Left lung (tissue), 10 donors: Measurements from ENCODE around the gene NFIC. TPM values are rescaled to one million over a fixed set of nuclear protein-coding genes. Genes with fewer than 3 reads are reported as not detected.

Source experiments
- ATAC-seq: fragments of 200-7000 bp; cut with Tn5 transposase; one replicate; pipeline ENCODE4 v1.9.1; 2020; ENCODE audit warnings: moderate library complexity
- DNase-seq, 4 donors: peaks; one replicate each; pipeline ENCODE4 v3.0.0-alpha.2; 2013 to 2020
- H3K27ac ChIP-seq, 2 donors: fragments of 200-600 bp; sonication (generic) in 1 of 2; one replicate each; pipeline versions ENCODE4 v1.5.0 to v1.8.0; 2020 to 2021
- H3K27me3 ChIP-seq, 2 donors: fragments of 200-600 bp; sonication (generic) in 1 of 2; one replicate each; pipeline versions ENCODE4 v1.5.0 to v1.8.0; 2020 to 2021
- H3K36me3 ChIP-seq, 2 donors: fragments of 200-600 bp; sonication (generic) in 1 of 2; one replicate each; pipeline versions ENCODE4 v1.5.0 to v1.8.0; 2020 to 2021
- H3K4me1 ChIP-seq, 2 donors: fragments of 200-600 bp; one replicate each; pipeline ENCODE4 v1.8.0; 2021
- H3K4me3 ChIP-seq, 2 donors: fragments of 200-600 bp; sonication (generic) in 1 of 2; one replicate each; pipeline versions ENCODE4 v1.5.0 to v1.8.0; 2020 to 2021; ENCODE audit warnings: mild to moderate bottlenecking in 1 of 2
- H3K9me3 ChIP-seq, 2 donors: fragments of 200-600 bp; sonication (generic) in 1 of 2; one replicate each; pipeline versions ENCODE4 v1.5.0 to v1.8.0; 2020 to 2021
- CTCF ChIP-seq, 2 donors: fragments of 200-600 bp; sonication (generic) in 1 of 2; IDR thresholded peaks; one replicate each; pipeline versions ENCODE4 v1.5.0 to v1.8.0; 2021; ENCODE audit warnings: antibody characterized with exemption in 2 of 2
- intact Hi-C, 2 donors: fragments of 100-400 bp; cut with DNase I; formaldehyde crosslinking; loops; one replicate each; pipeline versions ENCODE4 v1.11.2 to v1.14.2; 2022
- polyA plus RNA-seq, 6 donors: library from polyadenylated mRNA; unstranded; fragments of 120-200 nt; gene quantifications; one replicate each; pipeline ENCODE4 v1.2.1, GENCODE V29; 2013; ENCODE audit not compliant: insufficient read length in 6 of 6
- total RNA-seq, 2 donors: library from RNA; stranded (reverse); fragmentation: NEBNext Ultra II Directional; extraction: Animal tissue kit (Norgen Biotek cat#: 25700); gene quantifications; one replicate each; pipeline ENCODE4 v1.2.1, GENCODE V29; 2021
- donor health status: DM: no; HTN: yes; CAD: no.
- donor health status: DM: no; HTN: no; CAD: no.

Gene NFIC
- total and polyA plus RNA-seq, 8 donors: 37.2 to 163 (median 55.7) TPM

GRCh38 chr19:3320354-3320670, 46.1 kb upstream of the NFIC start:
- TF ChIP-seq CTCF (IDR thresholded peaks at IDR 0.05): no peak
- Histone ChIP-seq H3K27me3 (peaks cover 0 to 52% of the 10 kb centered on the region in 2 donors), H3K36me3 (no peaks in the 10 kb centered on the region), H3K9me3 (no peaks in the 10 kb centered on the region), H3K4me1 (no peaks in the 10 kb centered on the region), H3K4me3 (no peak overlapping the region), H3K27ac (no peak overlapping the region)
- DNase-seq (peak in 1 of 4 donors; percentile 68), ATAC-seq (no peak)
- intact Hi-C loops: no loop called here

- no peaks in the 10 kb centered on the region for H3K4me1 ChIP-seq
- TF ChIP-seq CTCF (IDR thresholded peaks at IDR 0.05): no peak
- no peaks in the 10 kb centered on the region for H3K36me3 ChIP-seq
- H3K27me3 ChIP-seq: peaks cover 0 to 50% of the 10 kb centered on the region in 2 donors
- no peak overlapping the region for H3K4me3 ChIP-seq
- no peak overlapping the region for H3K27ac ChIP-seq
- ATAC-seq (no peak), DNase-seq (no peak)
- H3K9me3 ChIP-seq: no peaks in the 10 kb centered on the region
- intact Hi-C loops: no loop called here
Observed at GRCh38 chr19:3320853-3321252, 45.5 kb upstream of the NFIC start.

GRCh38 chr19:3321696-3322095, 44.7 kb upstream of the NFIC start:
- Histone ChIP-seq H3K27ac (no peak overlapping the region), H3K27me3 (peaks cover 0 to 50% of the 10 kb centered on the region in 2 donors), H3K9me3 (no peaks in the 10 kb centered on the region), H3K36me3 (no peaks in the 10 kb centered on the region), H3K4me1 (no peaks in the 10 kb centered on the region), H3K4me3 (no peak overlapping the region)
- intact Hi-C loops: no loop called here
- ATAC-seq: no peak
- no peak for DNase-seq
- TF ChIP-seq CTCF (IDR thresholded peaks at IDR 0.05): no peak

- no peak for TF ChIP-seq CTCF (IDR thresholded peaks at IDR 0.05)
- H3K4me3 ChIP-seq: no peak overlapping the region
- no peak for ATAC-seq
Observed at GRCh38 chr19:3322199-3322978, 44.0 kb upstream of the NFIC start.

GRCh38 chr19:3323026-3323425, 43.4 kb upstream of the NFIC start:
- Histone ChIP-seq H3K27me3 (peaks cover 0 to 36% of the 10 kb centered on the region in 2 donors), H3K4me3 (no peak overlapping the region), H3K9me3 (no peaks in the 10 kb centered on the region), H3K36me3 (no peaks in the 10 kb centered on the region), H3K27ac (no peak overlapping the region), H3K4me1 (peaks cover 0 to 6% of the 10 kb centered on the region in 2 donors)
- DNase-seq (no peak), ATAC-seq (no peak)
- TF ChIP-seq CTCF (IDR thresholded peaks at IDR 0.05): no peak
- intact Hi-C loops: no loop called here

More at GRCh38 chr19:3322199-3322978, 44.0 kb upstream of the NFIC start:
- DNase-seq: no peak
- intact Hi-C loops: no loop called here
- no peaks in the 10 kb centered on the region for H3K36me3 ChIP-seq
- no peaks in the 10 kb centered on the region for H3K9me3 ChIP-seq
- H3K4me1 ChIP-seq: peaks cover 0 to 6% of the 10 kb centered on the region in 2 donors
- no peak overlapping the region for H3K27ac ChIP-seq
- peaks cover 0 to 43% of the 10 kb centered on the region in 2 donors for H3K27me3 ChIP-seq
